Transverse colon (tissue), 4 donors: Measurements from ENCODE around the gene SPTBN1. TPM values are rescaled to one million over a fixed set of nuclear protein-coding genes. Genes with fewer than 3 reads are reported as not detected.
A peak's percentile ranks its signal among the peaks of the same experiment; 100 is the strongest.

Source experiments
- DNase-seq: peaks from one replicate; pipeline ENCODE4 v3.0.0-alpha.2; 2019
- H3K27ac ChIP-seq, 4 donors: fragments of 200-600 bp; sonication (generic); 2 replicates each; pipeline ENCODE4 v1.5.1; 2016 to 2018; ENCODE audit warnings: inconsistent platforms in 4 of 4
- H3K27me3 ChIP-seq: fragments of 200-600 bp; sonication (generic); 2 replicates; pipeline ENCODE4 v1.5.1; 2017; ENCODE audit warnings: inconsistent platforms
- H3K36me3 ChIP-seq, 4 donors: fragments of 200-600 bp; sonication (generic); 2 replicates each; pipeline ENCODE4 v1.5.1; 2017 to 2019; ENCODE audit warnings: inconsistent platforms in 4 of 4
- H3K4me1 ChIP-seq, 4 donors: fragments of 200-600 bp; sonication (generic); 2 replicates each; pipeline ENCODE4 v1.5.1; 2017 to 2020; ENCODE audit warnings: inconsistent platforms in 4 of 4
- H3K4me3 ChIP-seq, 4 donors: fragments of 200-600 bp; sonication (generic); 1 replicate in 1 of 4; 2 replicates in 3 of 4; pipeline versions ENCODE4 v1.5.1 to v1.6.1; 2017 to 2019; ENCODE audit warnings: inconsistent platforms in 4 of 4
- H3K9me3 ChIP-seq, 2 donors: fragments of 200-600 bp; sonication (generic); 2 replicates each; pipeline ENCODE4 v1.5.1; 2017 to 2019; ENCODE audit warnings: inconsistent platforms in 2 of 2
- EP300 ChIP-seq: sonication (generic); formaldehyde crosslinking; IDR thresholded peaks from one replicate; pipeline ENCODE4 v1.6.1; 2017; ENCODE audit warnings: antibody characterized with exemption, low read depth
- POLR2A ChIP-seq: fragments of 450-650 bp; IDR thresholded peaks from one replicate; pipeline ENCODE4 v1.6.1; 2016; ENCODE audit warnings: antibody characterized with exemption, mild to moderate bottlenecking, moderate library complexity
- POLR2AphosphoS5 ChIP-seq, 3 donors: sonication (generic); formaldehyde crosslinking; IDR thresholded peaks; one replicate each; pipeline ENCODE4 v1.6.1; 2016; ENCODE audit warnings: antibody characterized with exemption in 3 of 3
- WGBS, 2 donors: methylation state at CpG; one replicate each; pipeline ENCODE4 v1.1.5; 2018; ENCODE audit warnings: low coverage in 1 of 2; 5-methylcytosine and 5-hydroxymethylcytosine counted together
- in situ Hi-C, 4 donors: fragments of 200-750 bp; cut with MboI; loops; one replicate each; pipeline versions ENCODE4 v1.15.0 to v1.15.1; 2017; ENCODE audit warnings: low sequenced_read_pairs in 3 of 4, low pct_ligation_motif_present in 1 of 4, low pct_unique_long_range_greater_than_20kb in 1 of 4
- intact Hi-C: fragments of 100-400 bp; cut with DNase I; formaldehyde crosslinking; loops from one replicate; pipeline ENCODE4 v1.15.1; 2023; ENCODE audit warnings: low total_unique reads
- total RNA-seq, 4 donors: library from RNA; depleted of rRNA; stranded (reverse); fragments of >200 nt; gene quantifications; one replicate each; pipeline ENCODE4 v1.1.0, GENCODE V29; 2016
- TF ChIP-seq, protein P1 (sequence below), 5 experiments: fragments of 200-600 bp in 3 of 5; fragments of 450-650 bp in 2 of 5; sonication (generic) in 3 of 5; IDR thresholded peaks; 1 replicate in 2 of 5; 2 replicates in 3 of 5; pipeline ENCODE4 v1.5.1; 2016 to 2017; ENCODE audit warnings: antibody characterized with exemption in 5 of 5, inconsistent platforms in 3 of 5, mild to moderate bottlenecking in 2 of 5, moderate library complexity in 1 of 5

Gene SPTBN1
- total RNA-seq, 4 donors from 2014 or later = 269 to 301 (median 285) TPM

- H3K4me3 ChIP-seq = no peak overlapping the region
- H3K9me3 ChIP-seq = no peaks in the 10 kb centered on the region
- intact Hi-C loops (no loop called here), in situ Hi-C loops (no loop called here)
- WGBS, 2 donors = 30 to 44% methylated on average over 6 of the region's 6 CpGs
- no peak for DNase-seq
- no peaks in the 10 kb centered on the region for H3K36me3 ChIP-seq
- peaks cover 62 to 97% (median 84%) of the 10 kb centered on the region in 4 donors for H3K4me1 ChIP-seq
- TF ChIP-seq POLR2A (no peak), EP300 (no peak), POLR2AphosphoS5 (IDR thresholded peaks at IDR 0.05) (peak in 1 of 3 donors; percentile 29)
- TF ChIP-seq, protein P1, sequence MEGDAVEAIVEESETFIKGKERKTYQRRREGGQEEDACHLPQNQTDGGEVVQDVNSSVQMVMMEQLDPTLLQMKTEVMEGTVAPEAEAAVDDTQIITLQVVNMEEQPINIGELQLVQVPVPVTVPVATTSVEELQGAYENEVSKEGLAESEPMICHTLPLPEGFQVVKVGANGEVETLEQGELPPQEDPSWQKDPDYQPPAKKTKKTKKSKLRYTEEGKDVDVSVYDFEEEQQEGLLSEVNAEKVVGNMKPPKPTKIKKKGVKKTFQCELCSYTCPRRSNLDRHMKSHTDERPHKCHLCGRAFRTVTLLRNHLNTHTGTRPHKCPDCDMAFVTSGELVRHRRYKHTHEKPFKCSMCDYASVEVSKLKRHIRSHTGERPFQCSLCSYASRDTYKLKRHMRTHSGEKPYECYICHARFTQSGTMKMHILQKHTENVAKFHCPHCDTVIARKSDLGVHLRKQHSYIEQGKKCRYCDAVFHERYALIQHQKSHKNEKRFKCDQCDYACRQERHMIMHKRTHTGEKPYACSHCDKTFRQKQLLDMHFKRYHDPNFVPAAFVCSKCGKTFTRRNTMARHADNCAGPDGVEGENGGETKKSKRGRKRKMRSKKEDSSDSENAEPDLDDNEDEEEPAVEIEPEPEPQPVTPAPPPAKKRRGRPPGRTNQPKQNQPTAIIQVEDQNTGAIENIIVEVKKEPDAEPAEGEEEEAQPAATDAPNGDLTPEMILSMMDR (IDR thresholded peaks at IDR 0.05) = no peak
- H3K27me3 ChIP-seq = no peaks in the 10 kb centered on the region
- peak overlapping the region; percentile 77 to 93 (median 87) for H3K27ac ChIP-seq
Measured at GRCh38 chr2:54577944-54578647, 122.0 kb downstream of the SPTBN1 start.

DNA sequence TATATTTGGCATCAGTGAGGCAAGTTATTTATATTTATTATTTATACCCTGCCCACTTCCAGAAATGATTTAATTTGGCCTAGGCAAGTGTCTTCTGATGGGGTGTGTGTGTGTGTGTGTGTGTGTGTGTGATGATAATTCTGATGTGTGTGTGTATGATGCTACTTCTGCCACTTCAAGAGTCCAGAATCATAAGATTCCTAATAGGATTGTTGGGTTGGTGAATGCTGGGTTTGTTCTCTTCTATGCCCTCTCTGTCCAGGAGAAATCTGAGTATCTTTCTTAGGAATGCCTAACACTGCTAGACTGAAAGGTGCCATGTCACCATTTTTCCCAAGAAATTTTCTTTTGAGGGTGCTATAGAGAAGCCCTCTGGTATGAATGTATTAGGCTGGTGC, 122.5 kb downstream of the SPTBN1 start:
- Histone ChIP-seq H3K4me3 (no peak overlapping the region), H3K27ac (peak overlapping the region; percentile 77 to 93 (median 87)), H3K4me1 (peaks cover 60 to 97% (median 84%) of the 10 kb centered on the region in 4 donors), H3K36me3 (no peaks in the 10 kb centered on the region), H3K27me3 (no peaks in the 10 kb centered on the region), H3K9me3 (no peaks in the 10 kb centered on the region)
- TF ChIP-seq POLR2AphosphoS5 (IDR thresholded peaks at IDR 0.05) (no peak), POLR2A (no peak), EP300 (no peak)
- TF ChIP-seq, protein P1 (IDR thresholded peaks at IDR 0.05) = no peak
- no peak for DNase-seq
- in situ Hi-C loops = no loop called here
- intact Hi-C loops = no loop called here

- Histone ChIP-seq H3K9me3 (no peaks in the 10 kb centered on the region), H3K4me1 (peaks cover 57 to 98% (median 85%) of the 10 kb centered on the region in 4 donors), H3K27me3 (no peaks in the 10 kb centered on the region), H3K4me3 (no peak overlapping the region), H3K27ac (peak overlapping the region; percentile 77 to 93 (median 87)), H3K36me3 (no peaks in the 10 kb centered on the region)
- DNase-seq = no peak
- WGBS, 2 donors = 38 to 47% methylated on average over 4 to 8 of the region's 8 CpGs
- TF ChIP-seq, protein P1 (IDR thresholded peaks at IDR 0.05) = no peak
- TF ChIP-seq EP300 (no peak), POLR2AphosphoS5 (IDR thresholded peaks at IDR 0.05) (no peak), POLR2A (no peak)
- in situ Hi-C loops = no loop called here
- intact Hi-C loops = no loop called here
Measured at GRCh38 chr2:54579061-54579681, 123.0 kb downstream of the SPTBN1 start.

GRCh38 chr2:54579682-54580620, 123.8 kb downstream of the SPTBN1 start:
- in situ Hi-C loops (no loop called here), intact Hi-C loops (no loop called here)
- Histone ChIP-seq H3K27me3 (no peaks in the 10 kb centered on the region), H3K27ac (peak overlapping the region; percentile 77 to 93 (median 87)), H3K9me3 (no peaks in the 10 kb centered on the region), H3K36me3 (no peaks in the 10 kb centered on the region), H3K4me3 (peak overlapping the region in 1 of 4 donors; percentile 22), H3K4me1 (peaks cover 56 to 99% (median 85%) of the 10 kb centered on the region in 4 donors)
- TF ChIP-seq, protein P1 (IDR thresholded peaks at IDR 0.05) = no peak
- peak; percentile 78 for TF ChIP-seq POLR2A
- TF ChIP-seq EP300 = no peak
- TF ChIP-seq POLR2AphosphoS5 (IDR thresholded peaks at IDR 0.05) = peak in 2 of 3 donors; percentile 66 to 70
- 10 to 37% methylated on average over 2 to 6 of the region's 6 CpGs for WGBS, 2 donors
- peak; percentile 77 for DNase-seq
